ENCODE results near the gene ARHGEF25.
"Not testable (repeated sequence)": the region's sequence is repeated elsewhere in the genome, so short reads cannot be mapped to it uniquely, and the experiment has no call there.

ARHGEF25 gene

GRCh38 chr12:57610554-57611107 is 604 bp upstream of the ARHGEF25 start:
- peaks cover 15% of the 10 kb centered on the region for H3K4me1 Mint-ChIP-seq (ENCODE audit: low read depth)

GRCh38 chr12:57611827-57612710 is 834 bp downstream of the ARHGEF25 start:
- Mint-ChIP-seq H3K9me3 (ENCODE audit: low read depth) (no peaks in the 10 kb centered on the region), H3K4me1 (ENCODE audit: low read depth) (peaks cover 11% of the 10 kb centered on the region), H3K36me3 (no peaks in the 10 kb centered on the region), H3K4me3 (peak overlapping the region; percentile 80), H3K27ac (peak overlapping the region; percentile 41), H3K27me3 (peaks cover 4% of the 10 kb centered on the region)

More at GRCh38 chr12:57610554-57611107, 604 bp upstream of the ARHGEF25 start:
- no peaks in the 10 kb centered on the region for H3K36me3 Mint-ChIP-seq
- no peak overlapping the region for H3K27ac Mint-ChIP-seq
- no peaks in the 10 kb centered on the region for H3K27me3 Mint-ChIP-seq
- peak overlapping the region; percentile 81 for H3K4me3 Mint-ChIP-seq
- no peaks in the 10 kb centered on the region for H3K9me3 Mint-ChIP-seq (ENCODE audit: low read depth)

GRCh38 chr12:57612711-57613426 is 1.6 kb downstream of the ARHGEF25 start:
- H3K27ac Mint-ChIP-seq = no peak overlapping the region
- H3K27me3 Mint-ChIP-seq = peaks cover 11% of the 10 kb centered on the region
- no peak overlapping the region for H3K4me3 Mint-ChIP-seq
- H3K4me1 Mint-ChIP-seq (ENCODE audit: low read depth) = peaks cover 11% of the 10 kb centered on the region
- H3K36me3 Mint-ChIP-seq = no peaks in the 10 kb centered on the region
- no peaks in the 10 kb centered on the region for H3K9me3 Mint-ChIP-seq (ENCODE audit: low read depth)

GRCh38 chr12:57613427-57614109 is 2.3 kb downstream of the ARHGEF25 start:
- H3K4me3 Mint-ChIP-seq = no peak overlapping the region
- no peaks in the 10 kb centered on the region for H3K36me3 Mint-ChIP-seq
- H3K4me1 Mint-ChIP-seq (ENCODE audit: low read depth) = peaks cover 11% of the 10 kb centered on the region
- peaks cover 14% of the 10 kb centered on the region for H3K27me3 Mint-ChIP-seq
- H3K9me3 Mint-ChIP-seq (ENCODE audit: low read depth) = no peaks in the 10 kb centered on the region
- H3K27ac Mint-ChIP-seq = no peak overlapping the region

- H3K27me3 Mint-ChIP-seq = peaks cover 20% of the 10 kb centered on the region
- no peaks in the 10 kb centered on the region for H3K9me3 Mint-ChIP-seq (ENCODE audit: low read depth)
- H3K36me3 Mint-ChIP-seq = no peaks in the 10 kb centered on the region
- H3K4me3 Mint-ChIP-seq = no peak overlapping the region
- H3K4me1 Mint-ChIP-seq (ENCODE audit: low read depth) = peaks cover 14% of the 10 kb centered on the region
- no peak overlapping the region for H3K27ac Mint-ChIP-seq
Observed at GRCh38 chr12:57614178-57614947, 3.1 kb downstream of the ARHGEF25 start.

GRCh38 chr12:57614948-57615500 is 3.8 kb downstream of the ARHGEF25 start:
- H3K27ac Mint-ChIP-seq = no peak overlapping the region
- no peaks in the 10 kb centered on the region for H3K36me3 Mint-ChIP-seq
- H3K27me3 Mint-ChIP-seq = peaks cover 22% of the 10 kb centered on the region
- no peaks in the 10 kb centered on the region for H3K9me3 Mint-ChIP-seq (ENCODE audit: low read depth)
- H3K4me3 Mint-ChIP-seq = no peak overlapping the region
- peaks cover 13% of the 10 kb centered on the region for H3K4me1 Mint-ChIP-seq (ENCODE audit: low read depth)

GRCh38 chr12:57615637-57616036 is 4.4 kb downstream of the ARHGEF25 start:
- peaks cover 14% of the 10 kb centered on the region for H3K4me1 Mint-ChIP-seq (ENCODE audit: low read depth)
- no peaks in the 10 kb centered on the region for H3K36me3 Mint-ChIP-seq
- no peak overlapping the region for H3K4me3 Mint-ChIP-seq
- H3K9me3 Mint-ChIP-seq (ENCODE audit: low read depth) = no peaks in the 10 kb centered on the region
- H3K27me3 Mint-ChIP-seq = peaks cover 28% of the 10 kb centered on the region
- H3K27ac Mint-ChIP-seq = no peak overlapping the region

GRCh38 chr12:57616383-57617101 is 5.3 kb downstream of the ARHGEF25 start:
- Mint-ChIP-seq H3K36me3 (no peaks in the 10 kb centered on the region), H3K27me3 (peaks cover 33% of the 10 kb centered on the region), H3K27ac (no peak overlapping the region), H3K4me1 (ENCODE audit: low read depth) (peaks cover 18% of the 10 kb centered on the region), H3K9me3 (ENCODE audit: low read depth) (no peaks in the 10 kb centered on the region), H3K4me3 (no peak overlapping the region)

GRCh38 chr12:57617942-57618341 is 6.7 kb downstream of the ARHGEF25 start:
- H3K9me3 Mint-ChIP-seq (ENCODE audit: low read depth) = no peaks in the 10 kb centered on the region
- H3K4me3 Mint-ChIP-seq = no peak overlapping the region
- peaks cover 44% of the 10 kb centered on the region for H3K27me3 Mint-ChIP-seq
- H3K27ac Mint-ChIP-seq = no peak overlapping the region
- peaks cover 23% of the 10 kb centered on the region for H3K4me1 Mint-ChIP-seq (ENCODE audit: low read depth)
- H3K36me3 Mint-ChIP-seq = peaks cover 3% of the 10 kb centered on the region

- peaks cover 47% of the 10 kb centered on the region for H3K27me3 Mint-ChIP-seq
- H3K4me3 Mint-ChIP-seq; H3K9me3 Mint-ChIP-seq (ENCODE audit: low read depth); H3K36me3 Mint-ChIP-seq; H3K27ac Mint-ChIP-seq: not testable (repeated sequence)
- H3K4me1 Mint-ChIP-seq (ENCODE audit: low read depth) = peaks cover 23% of the 10 kb centered on the region
Observed at GRCh38 chr12:57618431-57618830, 7.2 kb downstream of the ARHGEF25 start.

GRCh38 chr12:57618966-57619433 is 7.8 kb downstream of the ARHGEF25 start:
- H3K36me3 Mint-ChIP-seq = peaks cover 3% of the 10 kb centered on the region
- peaks cover 23% of the 10 kb centered on the region for H3K4me1 Mint-ChIP-seq (ENCODE audit: low read depth)
- no peaks in the 10 kb centered on the region for H3K9me3 Mint-ChIP-seq (ENCODE audit: low read depth)
- peak overlapping the region; percentile 49 for H3K4me3 Mint-ChIP-seq
- peaks cover 51% of the 10 kb centered on the region for H3K27me3 Mint-ChIP-seq
- no peak overlapping the region for H3K27ac Mint-ChIP-seq

GRCh38 chr12:57619434-57620244 is 8.4 kb downstream of the ARHGEF25 start:
- Mint-ChIP-seq H3K9me3 (ENCODE audit: low read depth) (no peaks in the 10 kb centered on the region), H3K36me3 (peaks cover 3% of the 10 kb centered on the region), H3K27me3 (peaks cover 57% of the 10 kb centered on the region), H3K27ac (no peak overlapping the region), H3K4me3 (peak overlapping the region; percentile 86), H3K4me1 (ENCODE audit: low read depth) (peaks cover 23% of the 10 kb centered on the region)
